GM10266 (cell line): Measurements from ENCODE around the gene ESRP2.

ENCODE experiments used
- DNase-seq: peaks from one replicate; pipeline ENCODE4 v3.0.0; 2012; ENCODE audit errors: extremely low spot score
- CTCF ChIP-seq: IDR thresholded peaks from 2 replicates; pipeline ENCODE4 v1.5.1; 2012; ENCODE audit warnings: mild to moderate bottlenecking, low read depth; ENCODE audit not compliant: control insufficient read depth, insufficient read depth; ENCODE audit errors: missing control alignments

The ESRP2 gene

GRCh38 chr16:68244903-68245853 lies 9.3 kb upstream of the ESRP2 start, which contains the start of gene PLA2G15:
Gene PLA2G15 (plus strand): TSS chr16:68245373. CDS start chr16:68245427, 54 bp downstream.
- no peak for TF ChIP-seq CTCF
- DNase-seq, result peak; percentile 97

GRCh38 chr16:68244481-68244902 lies 8.6 kb upstream of the ESRP2 start:
- TF ChIP-seq CTCF, result no peak
- DNase-seq, result no peak

- no peak for DNase-seq
- TF ChIP-seq CTCF, result no peak
Observed at GRCh38 chr16:68242926-68243858, 7.3 kb upstream of the ESRP2 start.

GRCh38 chr16:68242085-68242484 lies 6.2 kb upstream of the ESRP2 start:
- DNase-seq, result no peak
- no peak for TF ChIP-seq CTCF

- no peak for TF ChIP-seq CTCF
Observed at GRCh38 chr16:68238029-68238345, 2.1 kb upstream of the ESRP2 start.

GRCh38 chr16:68237243-68238028 lies 1.5 kb upstream of the ESRP2 start:
- TF ChIP-seq CTCF, result no peak
- DNase-seq, result peak; percentile 98

More at GRCh38 chr16:68238029-68238345, 2.1 kb upstream of the ESRP2 start:
- DNase-seq, result no peak
